A673 (cell line): ENCODE measurements around the gene NUDT3. TPM values are rescaled to one million over a fixed set of nuclear protein-coding genes. Genes with fewer than 3 reads are reported as not detected.
A peak's percentile ranks its signal among the peaks of the same experiment; 100 is the strongest.

Experiments
- BruUV-seq: library from RNA; stranded (reverse); fragments of 400-500 nt; replicated peaks from 2 replicates; lab custom pipeline; 2021; lab: Mats Ljungman, UMichigan
- CTCF ChIA-PET: fragments of 300-600 bp; sonication (Branson Sonifier 250); formaldehyde crosslinking; loops from one replicate; lab custom pipeline; 2022; ENCODE audit warnings: antibody characterized with exemption; lab: Charles Lee
- POLR2A ChIA-PET: fragments of 300-600 bp; sonication (Branson Sonifier 250); formaldehyde crosslinking; loops from one replicate; lab custom pipeline; 2022; ENCODE audit warnings: antibody characterized with exemption; ENCODE audit not compliant: low non-redundant PET; lab: Charles Lee
- DNase-seq: peaks from one replicate; pipeline ENCODE4 v3.0.0-alpha.2; 2015; ENCODE audit warnings: low spot score
- H3K27ac ChIP-seq: fragments of 200-600 bp; sonication (generic); 2 replicates; pipeline ENCODE4 v1.5.1; 2016; ENCODE audit warnings: mixed run types, low read depth, mild to moderate bottlenecking, mixed read lengths, antibody characterized with exemption, low read length; ENCODE audit not compliant: poor library complexity, severe bottlenecking
- H3K27me3 ChIP-seq: fragments of 200-600 bp; sonication (generic); replicated peaks from 2 replicates; pipeline ENCODE4 v1.6.1; 2017; ENCODE audit warnings: mixed run types, low read depth, mild to moderate bottlenecking, mixed read lengths, antibody characterized with exemption, low read length; ENCODE audit not compliant: insufficient read depth, poor library complexity
- H3K36me3 ChIP-seq: fragments of 200-600 bp; sonication (generic); 2 replicates; pipeline ENCODE4 v1.6.1; 2016; ENCODE audit warnings: mixed run types, mild to moderate bottlenecking, mixed read lengths, antibody characterized with exemption, low read length; ENCODE audit not compliant: insufficient read depth, poor library complexity, severe bottlenecking
- H3K4me1 ChIP-seq: fragments of 200-600 bp; sonication (generic); 2 replicates; pipeline ENCODE4 v1.6.1; 2017; ENCODE audit warnings: mixed run types, mild to moderate bottlenecking, mixed read lengths, antibody characterized with exemption, low read length; ENCODE audit not compliant: insufficient read depth, poor library complexity, severe bottlenecking
- H3K4me3 ChIP-seq: fragments of 200-600 bp; sonication (generic); 2 replicates; pipeline ENCODE4 v1.5.1; 2016; ENCODE audit warnings: low read depth, mixed run types, mild to moderate bottlenecking, mixed read lengths, low read length; ENCODE audit not compliant: poor library complexity, severe bottlenecking
- H3K9me3 ChIP-seq: fragments of 200-600 bp; sonication (generic); 2 replicates; pipeline ENCODE4 v1.6.1; 2016; ENCODE audit warnings: mixed run types, low read depth, mild to moderate bottlenecking, mixed read lengths, antibody characterized with exemption, low read length; ENCODE audit not compliant: poor library complexity, severe bottlenecking
- EZH2 ChIP-seq: fragments of 200-600 bp; sonication (generic); IDR thresholded peaks from 2 replicates; pipeline ENCODE4 v1.6.1; 2017; ENCODE audit warnings: borderline replicate concordance, low read depth, mild to moderate bottlenecking, mixed read lengths, antibody characterized with exemption, low read length; ENCODE audit not compliant: poor library complexity, severe bottlenecking
- intact Hi-C: fragments of 100-400 bp; cut with micrococcal nuclease; formaldehyde crosslinking; loops from one replicate; pipeline ENCODE4 v1.10.0; 2022; ENCODE audit not compliant: unreplicated experiment
- total RNA-seq: library from RNA; stranded (reverse); gene quantifications from 2 replicates; pipeline ENCODE4 v1.2.3, GENCODE V29; 2021
- TF ChIP-seq, protein P1 (sequence below): fragments of 300-800, 200-600 bp; sonication (generic); conservative IDR thresholded peaks from 2 replicates; pipeline ENCODE4 v1.5.1; 2017; ENCODE audit warnings: low read depth, mild to moderate bottlenecking, antibody characterized with exemption, low read length, moderate library complexity, mixed read lengths

The NUDT3 gene
- total RNA-seq, 1 experiment from 2014 or later, result 34.1 TPM

DNA sequence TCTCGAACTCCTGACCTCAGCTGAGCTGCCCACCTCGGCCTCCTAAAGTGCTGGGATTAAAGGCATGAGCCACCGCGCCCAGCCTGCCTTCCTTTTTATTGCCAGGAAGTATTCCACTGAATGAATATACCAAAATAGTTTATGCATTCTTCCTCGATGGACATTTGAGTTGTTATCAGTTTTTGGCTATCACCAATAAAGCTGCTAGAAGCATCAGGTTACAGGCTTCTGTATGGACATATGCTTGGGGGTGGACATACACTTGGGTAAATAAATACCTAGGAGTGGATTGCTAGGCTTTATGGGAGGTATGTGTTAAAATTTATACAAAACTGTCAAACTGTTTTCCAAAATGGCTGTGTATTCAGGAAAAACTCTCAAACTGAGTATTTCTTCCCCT, 43.4 kb upstream of the NUDT3 start:
- H3K9me3 ChIP-seq, result no peaks in the 10 kb centered on the region
- no peaks in the 10 kb centered on the region for H3K27me3 ChIP-seq
- intact Hi-C loops, result no loop called here
- no peak for TF ChIP-seq EZH2
- TF ChIP-seq, protein P1, sequence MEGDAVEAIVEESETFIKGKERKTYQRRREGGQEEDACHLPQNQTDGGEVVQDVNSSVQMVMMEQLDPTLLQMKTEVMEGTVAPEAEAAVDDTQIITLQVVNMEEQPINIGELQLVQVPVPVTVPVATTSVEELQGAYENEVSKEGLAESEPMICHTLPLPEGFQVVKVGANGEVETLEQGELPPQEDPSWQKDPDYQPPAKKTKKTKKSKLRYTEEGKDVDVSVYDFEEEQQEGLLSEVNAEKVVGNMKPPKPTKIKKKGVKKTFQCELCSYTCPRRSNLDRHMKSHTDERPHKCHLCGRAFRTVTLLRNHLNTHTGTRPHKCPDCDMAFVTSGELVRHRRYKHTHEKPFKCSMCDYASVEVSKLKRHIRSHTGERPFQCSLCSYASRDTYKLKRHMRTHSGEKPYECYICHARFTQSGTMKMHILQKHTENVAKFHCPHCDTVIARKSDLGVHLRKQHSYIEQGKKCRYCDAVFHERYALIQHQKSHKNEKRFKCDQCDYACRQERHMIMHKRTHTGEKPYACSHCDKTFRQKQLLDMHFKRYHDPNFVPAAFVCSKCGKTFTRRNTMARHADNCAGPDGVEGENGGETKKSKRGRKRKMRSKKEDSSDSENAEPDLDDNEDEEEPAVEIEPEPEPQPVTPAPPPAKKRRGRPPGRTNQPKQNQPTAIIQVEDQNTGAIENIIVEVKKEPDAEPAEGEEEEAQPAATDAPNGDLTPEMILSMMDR, result no peak
- no peak for DNase-seq
- POLR2A ChIA-PET, result interaction anchor here (0.6 kb wide), 1 partner anchor 199 kb away, joined by 3 read pairs; the partner anchor contains the start of gene HMGA1
- no peaks in the 10 kb centered on the region for H3K36me3 ChIP-seq
- no peaks in the 10 kb centered on the region for H3K4me1 ChIP-seq
- CTCF ChIA-PET, result no interaction called here
- H3K27ac ChIP-seq, result no peak overlapping the region
- no peak overlapping the region for H3K4me3 ChIP-seq
- BruUV-seq, result no TSS peak

DNA sequence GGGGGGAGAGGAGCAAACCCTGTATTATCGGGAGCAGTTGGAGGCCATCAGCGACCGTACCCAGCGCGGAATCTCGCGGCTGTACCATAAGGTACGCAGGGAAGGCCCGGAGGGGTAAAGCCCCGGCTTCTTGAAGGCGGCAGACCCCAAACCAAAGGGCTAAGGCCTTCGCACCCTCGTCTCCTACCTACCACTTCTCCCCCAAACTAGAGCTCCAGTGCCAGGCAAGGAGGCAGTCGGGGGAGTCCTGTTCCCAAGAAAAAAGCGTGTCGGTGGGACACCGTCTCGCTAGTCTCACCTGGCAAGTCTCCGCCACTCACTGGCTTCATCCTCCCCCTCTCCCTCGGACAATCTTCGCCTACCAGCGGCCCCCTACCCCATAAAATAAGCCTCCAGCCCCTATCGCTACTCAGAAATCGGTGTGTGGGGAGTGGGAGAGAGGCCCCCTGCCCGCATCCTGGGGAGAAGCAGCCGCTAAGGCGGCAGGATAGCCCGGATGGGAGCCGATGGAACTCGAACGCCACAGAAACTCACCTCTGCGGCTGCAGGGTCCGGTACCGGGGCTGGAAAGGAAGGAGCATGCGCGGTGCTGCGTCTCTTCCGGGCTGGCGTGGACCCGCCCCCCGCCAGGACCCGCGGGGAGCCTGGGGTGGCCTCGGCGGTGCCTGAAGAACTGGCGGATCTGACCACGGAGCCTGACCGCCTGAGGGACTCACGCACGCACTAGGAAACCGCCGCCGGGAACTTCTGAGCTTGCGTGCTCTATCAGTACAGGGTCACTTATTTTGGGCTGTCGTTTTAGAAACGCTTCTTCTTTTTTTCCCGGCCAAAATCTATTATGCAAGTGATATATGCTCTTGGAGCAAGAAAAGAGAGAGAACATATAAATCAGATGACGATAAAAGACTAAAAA, 33.3 kb upstream of the NUDT3 start, which contains the start of gene RPS10:
RPS10 (minus strand) TSS at position 572 of the 913 bp plus-strand sequence. CDS start 848 bp downstream, outside the sequence.
- intact Hi-C loops, result no loop called here
- DNase-seq, result peak; percentile 96
- ChIA-PET CTCF (interaction anchor here (0.5 kb wide), 1 partner anchor 181 kb away, joined by 3 read pairs; no protein-coding TSS in a partner anchor), POLR2A (interaction anchor here (0.6 to 1.1 kb wide), 3 partner anchors 9 to 121 kb away, joined by 3 to 13 read pairs (median 9); no protein-coding TSS in a partner anchor)
- H3K9me3 ChIP-seq, result no peaks in the 10 kb centered on the region
- peak within 1 kb of the TSS; percentile 78 for H3K4me3 ChIP-seq
- TF ChIP-seq, protein P1, result no peak
- no peak for TF ChIP-seq EZH2
- no peaks in the 10 kb centered on the region for H3K27me3 ChIP-seq
- peaks cover 19% of the 10 kb centered on the region for H3K4me1 ChIP-seq
- peak within 1 kb of the TSS; percentile 90 for H3K27ac ChIP-seq
- H3K36me3 ChIP-seq, result peaks cover 43% of the 10 kb centered on the region
- TSS peak; percentile 69 for BruUV-seq

DNA sequence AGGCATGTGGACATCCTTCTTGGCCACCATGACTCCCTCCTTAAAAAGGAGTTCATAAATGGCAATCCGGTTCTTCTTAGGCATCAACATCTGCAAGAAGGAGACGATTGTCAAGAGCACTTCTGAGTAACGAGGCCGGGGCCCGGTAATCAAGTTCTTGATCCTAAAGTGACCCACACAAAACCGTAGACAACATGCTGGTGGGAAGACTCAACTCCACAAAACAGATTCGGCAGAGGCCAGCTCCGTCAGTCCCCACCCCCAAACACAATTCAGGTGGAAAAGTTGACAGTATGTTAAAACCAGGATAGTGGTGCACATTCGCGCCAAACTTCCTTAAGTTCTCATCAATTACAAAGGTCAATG, 32.6 kb upstream of the NUDT3 start:
- no peak for DNase-seq
- Histone ChIP-seq H3K4me1 (peaks cover 19% of the 10 kb centered on the region), H3K27me3 (no peaks in the 10 kb centered on the region), H3K36me3 (peaks cover 50% of the 10 kb centered on the region), H3K4me3 (peak overlapping the region; percentile 78), H3K27ac (peak overlapping the region; percentile 90), H3K9me3 (no peaks in the 10 kb centered on the region)
- no peak for TF ChIP-seq EZH2
- TF ChIP-seq, protein P1, result no peak
- POLR2A ChIA-PET, result no interaction called here
- no TSS peak for BruUV-seq
- CTCF ChIA-PET, result no interaction called here
- intact Hi-C loops, result no loop called here
